Measurements from ENCODE around the gene TMEM170A. TPM values are rescaled to one million over a fixed set of nuclear protein-coding genes. Genes with fewer than 3 reads are reported as not detected.

TMEM170A gene
- total and polyA plus RNA-seq, 2 of the 13 experiments (the other 11 are each of a cell fraction or from before 2014, with no cell fraction given) = 35.7 to 39.7 TPM

GRCh38 chr16:75432828-75433731, 31.4 kb downstream of the TMEM170A start, which contains the start of gene CFDP1 (continued):
- TF ChIP-seq ZNF710 (CRISPR knock-in tag; IDR thresholded peaks at IDR 0.05; ENCODE audit: borderline replicate concordance) = 0 out of 2 replicates have a peak, but pooled peaks have one; percentile 73
- no peak for TF ChIP-seq ARNT (IDR thresholded peaks at IDR 0.05)
- TF ChIP-seq EHMT2 (IDR thresholded peaks at IDR 0.05; ENCODE audit: borderline replicate concordance, low read depth, low read length) = no peak
- 0 out of 2 replicates have a peak, but pooled peaks have one; percentile 88 for TF ChIP-seq ZNF703 (CRISPR knock-in tag; IDR thresholded peaks at IDR 0.05; ENCODE audit: borderline replicate concordance)
- TF ChIP-seq EEA1 (CRISPR knock-in tag; IDR thresholded peaks at IDR 0.05; ENCODE audit: borderline replicate concordance) = peak; percentile 98
- TF ChIP-seq RORA (CRISPR knock-in tag; IDR thresholded peaks at IDR 0.05) = no peak
- TF ChIP-seq THAP11 (CRISPR knock-in tag; IDR thresholded peaks at IDR 0.05) = peak; percentile 98
- TF ChIP-seq MXI1 (IDR thresholded peaks at IDR 0.05; ENCODE audit: borderline replicate concordance, low read depth, low read length) = peak; percentile 99
- no peak; the same call in 1 of the 2 replicates for TF ChIP-seq KIAA2018 (CRISPR knock-in tag; IDR thresholded peaks at IDR 0.05; ENCODE audit: borderline replicate concordance)
- no peak for TF ChIP-seq FUBP1 (CRISPR knock-in tag; IDR thresholded peaks at IDR 0.05; ENCODE audit: borderline replicate concordance)
- TF ChIP-seq ZNF10 (CRISPR knock-in tag; IDR thresholded peaks at IDR 0.05; ENCODE audit: borderline replicate concordance, low read depth) = no peak
